Lower lobe of right lung (tissue), 2 donors: ENCODE measurements around the gene NAA20. TPM values are rescaled to one million over a fixed set of nuclear protein-coding genes. Genes with fewer than 3 reads are reported as not detected.

ENCODE experiments used
- ATAC-seq, 2 donors: fragments of 200-7000 bp; cut with Tn5 transposase; one replicate each; pipeline ENCODE4 v1.9.1; 2020 to 2022; ENCODE audit warnings: mild to moderate bottlenecking in 2 of 2, moderate library complexity in 2 of 2
- DNase-seq: peaks from one replicate; pipeline ENCODE4 v3.0.0-alpha.2; 2020
- H3K27ac ChIP-seq: fragments of 200-600 bp; one replicate; pipeline ENCODE4 v1.8.0; 2022
- H3K27me3 ChIP-seq: fragments of 200-600 bp; one replicate; pipeline ENCODE4 v1.8.0; 2022; ENCODE audit warnings: low read depth
- H3K36me3 ChIP-seq: fragments of 200-600 bp; one replicate; pipeline ENCODE4 v1.8.0; 2022; ENCODE audit warnings: mild to moderate bottlenecking
- H3K4me1 ChIP-seq: fragments of 200-600 bp; one replicate; pipeline ENCODE4 v1.8.0; 2022
- H3K4me3 ChIP-seq: fragments of 200-600 bp; one replicate; pipeline ENCODE4 v1.8.0; 2022; ENCODE audit warnings: mild to moderate bottlenecking
- H3K9me3 ChIP-seq: fragments of 200-600 bp; one replicate; pipeline ENCODE4 v1.8.0; 2022
- intact Hi-C: fragments of 100-400 bp; cut with DNase I; formaldehyde crosslinking; loops from one replicate; pipeline ENCODE4 v1.11.0; 2022
- total RNA-seq: library from RNA; stranded (reverse); fragmentation: NEBNext Ultra II Directional; extraction: Animal tissue kit (Norgen Biotek cat#: 25700); gene quantifications from one replicate; pipeline ENCODE4 v1.2.1, GENCODE V29; 2021
- TF ChIP-seq, protein P1 (sequence below): fragments of 200-600 bp; IDR thresholded peaks from one replicate; pipeline ENCODE4 v1.8.0; 2022; ENCODE audit warnings: antibody characterized with exemption, mild to moderate bottlenecking
- donor health status: DM: no; HTN: yes; CAD: no; lungs with severe emphysema.

The NAA20 gene
- total RNA-seq, 1 donor from 2014 or later = 69.8 TPM

DNA sequence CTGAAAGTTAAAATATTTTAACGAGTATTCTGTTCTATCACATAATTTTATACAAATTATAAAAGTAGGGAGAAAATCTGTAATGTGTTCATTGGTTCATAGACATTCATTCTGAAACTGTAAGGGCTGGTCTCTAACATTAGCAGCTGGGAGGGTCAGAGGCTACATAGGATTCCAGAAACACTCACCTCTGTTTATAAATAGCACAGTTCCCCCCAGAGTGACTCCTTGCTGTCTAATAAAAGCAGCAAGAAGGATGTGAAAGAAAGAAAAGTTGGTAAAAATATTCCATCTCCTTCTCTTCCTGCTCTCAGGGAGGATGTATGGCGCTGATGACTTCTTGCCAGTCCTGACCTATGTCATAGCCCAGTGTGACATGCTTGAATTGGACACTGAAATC lies 25.3 kb upstream of the NAA20 start:
- intact Hi-C loops = no loop called here
- Histone ChIP-seq H3K4me1 (peaks cover 62% of the 10 kb centered on the region), H3K27me3 (no peaks in the 10 kb centered on the region), H3K27ac (no peak overlapping the region), H3K9me3 (no peaks in the 10 kb centered on the region), H3K36me3 (peaks cover 69% of the 10 kb centered on the region), H3K4me3 (no peak overlapping the region)
- DNase-seq (no peak), ATAC-seq (no peak)
- TF ChIP-seq, protein P1, sequence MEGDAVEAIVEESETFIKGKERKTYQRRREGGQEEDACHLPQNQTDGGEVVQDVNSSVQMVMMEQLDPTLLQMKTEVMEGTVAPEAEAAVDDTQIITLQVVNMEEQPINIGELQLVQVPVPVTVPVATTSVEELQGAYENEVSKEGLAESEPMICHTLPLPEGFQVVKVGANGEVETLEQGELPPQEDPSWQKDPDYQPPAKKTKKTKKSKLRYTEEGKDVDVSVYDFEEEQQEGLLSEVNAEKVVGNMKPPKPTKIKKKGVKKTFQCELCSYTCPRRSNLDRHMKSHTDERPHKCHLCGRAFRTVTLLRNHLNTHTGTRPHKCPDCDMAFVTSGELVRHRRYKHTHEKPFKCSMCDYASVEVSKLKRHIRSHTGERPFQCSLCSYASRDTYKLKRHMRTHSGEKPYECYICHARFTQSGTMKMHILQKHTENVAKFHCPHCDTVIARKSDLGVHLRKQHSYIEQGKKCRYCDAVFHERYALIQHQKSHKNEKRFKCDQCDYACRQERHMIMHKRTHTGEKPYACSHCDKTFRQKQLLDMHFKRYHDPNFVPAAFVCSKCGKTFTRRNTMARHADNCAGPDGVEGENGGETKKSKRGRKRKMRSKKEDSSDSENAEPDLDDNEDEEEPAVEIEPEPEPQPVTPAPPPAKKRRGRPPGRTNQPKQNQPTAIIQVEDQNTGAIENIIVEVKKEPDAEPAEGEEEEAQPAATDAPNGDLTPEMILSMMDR = no peak

DNA sequence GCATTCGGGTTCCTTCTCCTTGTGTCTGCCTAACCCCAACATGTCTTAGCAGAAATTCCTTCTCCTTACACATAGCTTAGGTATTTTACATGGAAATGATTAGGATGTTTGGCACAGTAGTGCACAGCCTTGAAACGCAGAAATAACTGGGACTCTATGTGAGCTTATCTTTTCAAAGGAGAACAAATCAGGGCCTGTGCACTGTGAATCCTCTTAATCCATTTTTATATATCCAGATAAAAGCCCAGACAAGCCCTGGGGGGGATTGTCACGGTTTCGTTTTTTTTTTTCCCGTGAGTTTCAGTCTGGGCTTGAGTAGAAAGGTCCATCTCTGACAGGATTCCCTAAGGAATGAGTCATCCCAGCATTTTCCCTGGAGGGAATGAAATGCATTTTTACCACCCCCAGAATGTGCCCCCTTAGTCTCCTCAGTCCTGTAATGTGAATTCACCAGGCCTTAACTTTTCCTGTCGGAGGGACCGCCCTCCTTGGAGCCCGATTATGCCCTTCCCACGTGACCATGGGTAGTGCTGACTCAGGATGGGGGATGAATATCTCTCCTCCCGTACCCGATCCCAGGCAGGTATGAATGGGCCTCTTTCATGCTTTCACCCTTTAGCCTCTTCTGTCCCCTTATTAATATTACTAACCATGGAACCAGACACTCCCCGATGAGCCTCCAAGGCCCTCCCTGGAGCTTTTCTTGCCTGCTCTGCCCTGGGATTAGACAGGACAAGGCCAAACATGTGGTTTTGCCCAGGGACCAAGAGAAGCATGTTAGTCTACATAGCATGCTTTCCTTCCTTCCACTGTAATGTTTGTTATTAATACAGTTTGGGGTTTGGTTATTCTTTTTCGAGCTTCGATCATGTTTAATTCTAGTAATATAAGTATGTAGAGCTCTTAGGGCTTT lies 23.9 kb upstream of the NAA20 start:
- Histone ChIP-seq H3K4me3 (no peak overlapping the region), H3K36me3 (peaks cover 83% of the 10 kb centered on the region), H3K9me3 (no peaks in the 10 kb centered on the region), H3K4me1 (peaks cover 68% of the 10 kb centered on the region), H3K27me3 (no peaks in the 10 kb centered on the region), H3K27ac (peak overlapping the region; percentile 46)
- intact Hi-C loops = no loop called here
- DNase-seq = no peak
- TF ChIP-seq, protein P1 = no peak
- ATAC-seq = peak; percentile 12 to 62

DNA sequence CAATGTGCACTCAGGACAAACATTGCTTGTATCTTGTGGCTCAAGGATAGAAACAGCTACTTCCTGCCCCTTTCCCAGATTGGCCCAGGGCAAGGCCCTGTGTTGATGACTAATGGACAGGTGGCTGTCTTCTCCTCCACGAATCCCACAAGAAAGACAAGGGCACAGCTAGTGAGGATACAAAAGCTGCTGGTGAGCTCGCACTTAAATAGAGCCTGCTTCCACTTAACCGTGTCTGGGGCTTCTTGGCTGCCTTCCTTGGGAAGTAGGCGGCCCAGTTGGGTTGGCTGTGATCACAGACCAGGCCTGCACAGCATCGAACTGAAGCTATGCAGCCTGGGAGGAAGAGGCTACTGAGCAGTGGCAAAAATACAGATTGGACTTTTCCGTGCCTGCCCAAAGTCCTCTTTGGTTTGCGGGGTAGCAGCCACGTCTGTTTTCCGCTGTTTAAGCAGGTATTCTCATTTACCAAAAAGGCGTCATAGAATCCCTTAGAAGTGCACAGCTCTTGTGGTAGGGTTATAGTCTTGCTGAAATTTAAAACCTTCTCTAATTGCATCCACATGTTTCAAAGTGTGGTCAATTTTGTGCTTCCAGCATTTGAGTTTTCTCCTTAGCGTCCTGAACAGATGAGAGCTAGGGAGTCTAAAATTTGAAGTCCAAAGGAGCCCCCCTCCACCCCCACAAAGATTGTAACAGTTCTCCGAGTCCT lies 23.0 kb upstream of the NAA20 start:
- DNase-seq (no peak), ATAC-seq (peak in 1 of 2 donors; percentile 13)
- H3K27me3 ChIP-seq = no peaks in the 10 kb centered on the region
- intact Hi-C loops = no loop called here
- TF ChIP-seq, protein P1 = no peak
- peaks cover 76% of the 10 kb centered on the region for H3K4me1 ChIP-seq
- H3K4me3 ChIP-seq = no peak overlapping the region
- no peaks in the 10 kb centered on the region for H3K9me3 ChIP-seq
- peak overlapping the region; percentile 46 for H3K27ac ChIP-seq
- H3K36me3 ChIP-seq = peaks cover 92% of the 10 kb centered on the region

DNA sequence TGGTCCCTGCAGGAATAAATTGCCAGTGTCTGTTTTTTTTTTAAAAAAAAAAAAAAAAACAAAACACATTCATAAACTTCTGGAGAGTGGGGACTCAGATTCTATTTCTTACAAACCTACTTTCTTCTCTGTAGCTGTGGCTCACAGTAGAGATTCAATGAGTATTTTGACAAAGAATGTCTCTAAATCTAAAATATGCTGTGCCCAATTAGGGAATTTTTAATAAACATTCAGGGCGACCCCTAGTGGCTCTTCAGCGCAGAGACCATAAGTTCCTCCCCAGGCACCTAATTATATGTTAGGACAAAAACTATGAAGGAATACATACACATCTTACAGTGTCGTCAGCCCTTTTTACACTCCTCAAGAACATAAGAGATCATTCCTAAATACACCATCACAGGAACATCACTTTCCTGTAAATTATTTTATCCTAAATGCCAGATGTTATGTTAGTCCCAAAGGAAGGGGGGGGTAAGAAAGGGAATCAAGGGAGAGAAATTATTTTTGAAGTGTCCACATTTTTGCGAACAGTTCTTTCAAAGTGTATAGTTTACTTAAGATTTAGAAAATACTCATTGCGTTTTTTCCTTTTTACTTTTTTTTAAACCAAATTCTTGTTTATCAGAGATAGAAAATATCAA lies 21.8 kb upstream of the NAA20 start:
- TF ChIP-seq, protein P1 = peak; percentile 82
- Histone ChIP-seq H3K27ac (no peak overlapping the region), H3K4me1 (peaks cover 87% of the 10 kb centered on the region), H3K9me3 (no peaks in the 10 kb centered on the region), H3K36me3 (peaks cover 95% of the 10 kb centered on the region), H3K27me3 (no peaks in the 10 kb centered on the region), H3K4me3 (no peak overlapping the region)
- peak; percentile 65 to 73 for ATAC-seq
- intact Hi-C loops = no loop called here
- DNase-seq = no peak

DNA sequence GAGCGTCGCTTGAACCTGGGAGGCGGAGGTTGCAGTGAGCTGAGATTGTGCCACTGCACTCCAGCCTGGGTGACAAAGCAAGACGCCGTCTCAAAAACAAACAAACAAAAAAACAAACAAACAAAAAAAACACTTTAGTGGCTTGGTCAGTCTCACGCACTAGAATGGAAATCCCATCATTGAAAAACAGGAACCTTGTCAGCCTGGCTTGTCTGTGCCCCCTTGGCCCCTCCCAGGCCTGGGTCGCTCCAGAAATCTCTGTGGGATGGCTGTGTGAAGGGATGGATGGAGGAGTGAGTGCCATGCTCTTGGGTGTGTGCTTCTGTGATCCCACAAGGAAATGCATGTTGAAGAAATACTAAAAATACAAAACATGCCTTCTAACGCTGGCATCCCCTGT lies 20.9 kb upstream of the NAA20 start:
- intact Hi-C loops = no loop called here
- H3K4me3 ChIP-seq = no peak overlapping the region
- peaks cover 94% of the 10 kb centered on the region for H3K4me1 ChIP-seq
- H3K27ac ChIP-seq = peak overlapping the region; percentile 59
- ATAC-seq (no peak), DNase-seq (no peak)
- no peaks in the 10 kb centered on the region for H3K27me3 ChIP-seq
- no peaks in the 10 kb centered on the region for H3K9me3 ChIP-seq
- H3K36me3 ChIP-seq = peaks cover 95% of the 10 kb centered on the region
- TF ChIP-seq, protein P1 = no peak
